PC-9 (cell line): ENCODE results near the gene PRKAG2.

Experiments
- EZH2 ChIP-seq: fragments of 200-600 bp; sonication (generic); IDR thresholded peaks from 2 replicates; pipeline ENCODE4 v1.8.0; 2017; ENCODE audit warnings: antibody characterized with exemption, low read depth
- TF ChIP-seq, protein P1 (sequence below): fragments of 200-600 bp; sonication (generic); conservative IDR thresholded peaks from 2 replicates; pipeline ENCODE4 v1.6.1; 2017; ENCODE audit warnings: mixed run types, antibody characterized with exemption, mild to moderate bottlenecking, moderate library complexity

DNA sequence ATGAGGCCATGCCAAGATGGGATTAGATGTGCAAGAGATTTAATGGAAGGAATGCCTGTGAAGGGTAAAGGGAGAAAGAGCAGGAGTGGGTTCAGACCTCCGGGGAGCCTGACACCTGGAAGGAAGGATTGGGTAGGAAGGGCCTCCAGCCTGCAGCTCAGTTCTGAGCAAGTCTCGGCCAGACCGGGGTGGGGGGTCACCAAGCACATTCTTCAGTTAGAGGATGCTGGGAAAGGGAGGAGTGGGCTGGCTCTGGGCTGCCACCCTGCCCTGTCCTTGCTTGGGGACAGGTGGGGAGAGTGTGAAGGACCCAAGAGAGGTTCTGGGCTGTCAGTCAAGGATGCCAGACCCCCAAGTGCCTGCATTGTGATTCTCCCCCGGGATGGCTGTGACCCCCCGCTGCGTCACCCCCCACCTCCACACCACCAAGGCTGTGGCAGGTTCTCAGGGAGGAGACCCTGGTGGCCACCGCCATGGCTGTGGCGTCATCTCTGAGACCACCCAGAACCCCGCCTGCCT, 16.5 kb upstream of the PRKAG2 start:
- TF ChIP-seq, protein P1, sequence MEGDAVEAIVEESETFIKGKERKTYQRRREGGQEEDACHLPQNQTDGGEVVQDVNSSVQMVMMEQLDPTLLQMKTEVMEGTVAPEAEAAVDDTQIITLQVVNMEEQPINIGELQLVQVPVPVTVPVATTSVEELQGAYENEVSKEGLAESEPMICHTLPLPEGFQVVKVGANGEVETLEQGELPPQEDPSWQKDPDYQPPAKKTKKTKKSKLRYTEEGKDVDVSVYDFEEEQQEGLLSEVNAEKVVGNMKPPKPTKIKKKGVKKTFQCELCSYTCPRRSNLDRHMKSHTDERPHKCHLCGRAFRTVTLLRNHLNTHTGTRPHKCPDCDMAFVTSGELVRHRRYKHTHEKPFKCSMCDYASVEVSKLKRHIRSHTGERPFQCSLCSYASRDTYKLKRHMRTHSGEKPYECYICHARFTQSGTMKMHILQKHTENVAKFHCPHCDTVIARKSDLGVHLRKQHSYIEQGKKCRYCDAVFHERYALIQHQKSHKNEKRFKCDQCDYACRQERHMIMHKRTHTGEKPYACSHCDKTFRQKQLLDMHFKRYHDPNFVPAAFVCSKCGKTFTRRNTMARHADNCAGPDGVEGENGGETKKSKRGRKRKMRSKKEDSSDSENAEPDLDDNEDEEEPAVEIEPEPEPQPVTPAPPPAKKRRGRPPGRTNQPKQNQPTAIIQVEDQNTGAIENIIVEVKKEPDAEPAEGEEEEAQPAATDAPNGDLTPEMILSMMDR: no peak
- TF ChIP-seq EZH2: no peak
